Immature natural killer cell (primary cell): ENCODE data around the gene IRGQ. TPM values are rescaled to one million over a fixed set of nuclear protein-coding genes. Genes with fewer than 3 reads are reported as not detected.
A peak's percentile ranks its signal among the peaks of the same experiment; 100 is the strongest.
"Not testable (repeated sequence)": the region's sequence is repeated elsewhere in the genome, so short reads cannot be mapped to it uniquely, and the experiment has no call there.

Source experiments
- DNase-seq, 3 donors: peaks; one replicate each; pipeline ENCODE4 v3.0.0; 2022; ENCODE audit warnings: mixed read lengths in 1 of 3
- H3K27ac Mint-ChIP-seq, 6 donors: one replicate each; pipeline ENCODE4 v1.8.0; 2020; ENCODE audit warnings: mixed read lengths in 6 of 6, mild to moderate bottlenecking in 5 of 6, inconsistent platforms in 4 of 6, moderate library complexity in 3 of 6
- H3K27me3 Mint-ChIP-seq, 3 donors: one replicate each; pipeline ENCODE4 v1.8.0; 2020 to 2021; ENCODE audit warnings: low read depth in 3 of 3, mild to moderate bottlenecking in 3 of 3, mixed read lengths in 3 of 3, moderate library complexity in 3 of 3, inconsistent platforms in 1 of 3
- H3K36me3 Mint-ChIP-seq, 3 donors: one replicate each; pipeline ENCODE4 v1.8.0; 2020; ENCODE audit warnings: mixed read lengths in 3 of 3, inconsistent platforms in 2 of 3, mild to moderate bottlenecking in 2 of 3
- H3K4me1 Mint-ChIP-seq, 2 donors: one replicate each; pipeline ENCODE4 v1.8.0; 2020; ENCODE audit warnings: inconsistent platforms in 2 of 2, mild to moderate bottlenecking in 2 of 2, mixed read lengths in 2 of 2, moderate library complexity in 1 of 2
- H3K4me3 Mint-ChIP-seq, 5 donors: one replicate each; pipeline ENCODE4 v1.8.0; 2020; ENCODE audit warnings: mild to moderate bottlenecking in 5 of 5, mixed read lengths in 5 of 5, inconsistent platforms in 3 of 5, moderate library complexity in 3 of 5
- H3K9me3 Mint-ChIP-seq, 6 donors: one replicate each; pipeline ENCODE4 v1.8.0; 2020; ENCODE audit warnings: mild to moderate bottlenecking in 6 of 6, mixed read lengths in 6 of 6, inconsistent platforms in 4 of 6, moderate library complexity in 3 of 6
- polyA plus RNA-seq, 3 donors: library from polyadenylated mRNA; unstranded; fragments of 300-500 nt; fragmentation: Illumina TruSeq; gene quantifications; one replicate each; pipeline ENCODE4 v1.2.3, GENCODE V29; 2021

The IRGQ gene
- polyA plus RNA-seq = 1 to 10 TPM in 1 of 3 donors, under 1 TPM in 1, not detected in 1; 0.38 to 2.6 TPM

- Mint-ChIP-seq H3K36me3 (peaks cover 0 to 8% (median 0%) of the 10 kb centered on the region in 3 donors), H3K27me3 (peaks cover 9 to 16% (median 13%) of the 10 kb centered on the region in 3 donors), H3K9me3 (no peaks in the 10 kb centered on the region), H3K27ac (peak within 1 kb of the TSS; percentile 99 to 100 (median 100)), H3K4me1 (peaks cover 41 to 44% of the 10 kb centered on the region in 2 donors), H3K4me3 (peak within 1 kb of the TSS; percentile 91 to 98 (median 97))
- DNase-seq = peak; percentile 99
Observed at GRCh38 chr19:43595999-43596841, at the start of gene IRGQ, which contains the start of gene ZNF576. TSS of gene IRGQ (minus strand) at chr19:43596134. CDS start at chr19:43595338, 796 bp downstream. TSS of gene ZNF576 (plus strand) at chr19:43596595. CDS start at chr19:43597109, 514 bp downstream.

GRCh38 chr19:43644181-43644580, 48.2 kb upstream of the IRGQ start:
- H3K36me3 Mint-ChIP-seq = peaks cover 0 to 3% (median under 1%) of the 10 kb centered on the region in 3 donors
- peaks cover 8 to 9% of the 10 kb centered on the region in 2 donors for H3K4me1 Mint-ChIP-seq
- no peak overlapping the region for H3K4me3 Mint-ChIP-seq
- DNase-seq = no peak
- H3K9me3 Mint-ChIP-seq = peaks cover 0 to 1% (median 0%) of the 10 kb centered on the region in 6 donors
- H3K27ac Mint-ChIP-seq = no peak overlapping the region
- peaks cover 6 to 10% (median 8%) of the 10 kb centered on the region in 3 donors for H3K27me3 Mint-ChIP-seq

GRCh38 chr19:43643326-43643725, 47.4 kb upstream of the IRGQ start:
- peaks cover 6 to 15% (median 14%) of the 10 kb centered on the region in 3 donors for H3K27me3 Mint-ChIP-seq
- no peak overlapping the region for H3K27ac Mint-ChIP-seq
- peaks cover 0 to 5% (median 3%) of the 10 kb centered on the region in 3 donors for H3K36me3 Mint-ChIP-seq
- H3K4me3 Mint-ChIP-seq = no peak overlapping the region
- peaks cover 0 to 1% (median 0%) of the 10 kb centered on the region in 6 donors for H3K9me3 Mint-ChIP-seq
- H3K4me1 Mint-ChIP-seq = peaks cover 13% of the 10 kb centered on the region in 2 donors
- DNase-seq = no peak

- peaks cover 6 to 21% (median 19%) of the 10 kb centered on the region in 3 donors for H3K27me3 Mint-ChIP-seq
- H3K4me1 Mint-ChIP-seq = peaks cover 13% of the 10 kb centered on the region in 2 donors
- no peak overlapping the region for H3K4me3 Mint-ChIP-seq
- H3K27ac Mint-ChIP-seq = no peak overlapping the region
- H3K9me3 Mint-ChIP-seq = peaks cover 0 to 1% (median 0%) of the 10 kb centered on the region in 6 donors
- no peak for DNase-seq
- peaks cover 0 to 5% (median under 1%) of the 10 kb centered on the region in 3 donors for H3K36me3 Mint-ChIP-seq
Observed at GRCh38 chr19:43642531-43642930, 46.6 kb upstream of the IRGQ start.

GRCh38 chr19:43641333-43641732, 45.4 kb upstream of the IRGQ start:
- Mint-ChIP-seq H3K27ac (peak overlapping the region in 1 of 6 donors; percentile 47), H3K4me3 (peak overlapping the region; percentile 48 to 77 (median 65)), H3K27me3 (peaks cover 6 to 22% (median 21%) of the 10 kb centered on the region in 3 donors), H3K9me3 (peaks cover 0 to 1% (median 0%) of the 10 kb centered on the region in 6 donors), H3K36me3 (peaks cover 0 to 5% (median 0%) of the 10 kb centered on the region in 3 donors), H3K4me1 (peaks cover 13% of the 10 kb centered on the region in 2 donors)
- no peak for DNase-seq

- H3K9me3 Mint-ChIP-seq = peaks cover 0 to 1% (median 0%) of the 10 kb centered on the region in 6 donors
Observed at GRCh38 chr19:43640424-43640757, 44.5 kb upstream of the IRGQ start.

GRCh38 chr19:43639519-43640423, 43.8 kb upstream of the IRGQ start, which contains the start of gene CADM4:
TSS of gene CADM4 (minus strand) at chr19:43639850. CDS start at chr19:43639790, 60 bp downstream.
- peak; percentile 30 to 44 (median 36) for DNase-seq
- H3K36me3 Mint-ChIP-seq = peaks cover 0 to 5% (median 0%) of the 10 kb centered on the region in 3 donors
- H3K9me3 Mint-ChIP-seq = peaks cover 0 to 1% (median 0%) of the 10 kb centered on the region in 6 donors
- peaks cover 13% of the 10 kb centered on the region in 2 donors for H3K4me1 Mint-ChIP-seq
- peak within 1 kb of the TSS; percentile 78 to 89 (median 84) for H3K4me3 Mint-ChIP-seq
- H3K27me3 Mint-ChIP-seq = peaks cover 7 to 25% (median 24%) of the 10 kb centered on the region in 3 donors
- peak within 1 kb of the TSS in 5 of 6 donors; percentile 7 to 78 (median 47) for H3K27ac Mint-ChIP-seq

More at GRCh38 chr19:43640424-43640757, 44.5 kb upstream of the IRGQ start:
- Mint-ChIP-seq H3K4me3 (peak overlapping the region; percentile 71 to 89 (median 75)), H3K27me3 (peaks cover 7 to 24% (median 23%) of the 10 kb centered on the region in 3 donors), H3K27ac (no peak overlapping the region), H3K36me3 (peaks cover 0 to 5% (median 0%) of the 10 kb centered on the region in 3 donors), H3K4me1 (peaks cover 13% of the 10 kb centered on the region in 2 donors)
- DNase-seq = no peak

- peaks cover 7 to 25% (median 24%) of the 10 kb centered on the region in 3 donors for H3K27me3 Mint-ChIP-seq
- no peak for DNase-seq
- peak overlapping the region; percentile 78 to 86 (median 81) for H3K4me3 Mint-ChIP-seq
- H3K27ac Mint-ChIP-seq = peak overlapping the region in 4 of 6 donors; percentile 7 to 69 (median 30)
- peaks cover 13% of the 10 kb centered on the region in 2 donors for H3K4me1 Mint-ChIP-seq
- H3K36me3 Mint-ChIP-seq = peaks cover 0 to 5% (median 0%) of the 10 kb centered on the region in 3 donors
- no peaks in the 10 kb centered on the region for H3K9me3 Mint-ChIP-seq
Observed at GRCh38 chr19:43638995-43639518, 43.1 kb upstream of the IRGQ start.

GRCh38 chr19:43638214-43638994, 42.5 kb upstream of the IRGQ start:
- H3K27ac Mint-ChIP-seq = peak overlapping the region in 1 of 6 donors; percentile 69
- peak overlapping the region; percentile 78 to 86 (median 81) for H3K4me3 Mint-ChIP-seq
- peaks cover 0 to 5% (median 0%) of the 10 kb centered on the region in 3 donors for H3K36me3 Mint-ChIP-seq
- no peak for DNase-seq
- no peaks in the 10 kb centered on the region for H3K9me3 Mint-ChIP-seq
- peaks cover 13% of the 10 kb centered on the region in 2 donors for H3K4me1 Mint-ChIP-seq
- H3K27me3 Mint-ChIP-seq = peaks cover 9 to 25% (median 24%) of the 10 kb centered on the region in 3 donors

- peaks cover 7 to 23% (median 21%) of the 10 kb centered on the region in 3 donors for H3K27me3 Mint-ChIP-seq
- H3K4me1 Mint-ChIP-seq = peaks cover 10 to 13% of the 10 kb centered on the region in 2 donors
- no peak for DNase-seq
- peaks cover 0 to 2% (median 0%) of the 10 kb centered on the region in 6 donors for H3K9me3 Mint-ChIP-seq
- H3K36me3 Mint-ChIP-seq = peaks cover 0 to 5% (median 0%) of the 10 kb centered on the region in 3 donors
- H3K4me3 Mint-ChIP-seq = no peak overlapping the region
- H3K27ac Mint-ChIP-seq = no peak overlapping the region
Observed at GRCh38 chr19:43636121-43636683, 40.3 kb upstream of the IRGQ start.

- DNase-seq, H3K9me3 Mint-ChIP-seq, H3K27ac Mint-ChIP-seq, H3K36me3 Mint-ChIP-seq, H3K4me3 Mint-ChIP-seq: not testable (repeated sequence)
- Mint-ChIP-seq H3K27me3 (peaks cover 3 to 22% (median 22%) of the 10 kb centered on the region in 3 donors), H3K4me1 (peaks cover 10 to 11% of the 10 kb centered on the region in 2 donors)
Observed at GRCh38 chr19:43635561-43635940, 39.6 kb upstream of the IRGQ start.
